Vagina (tissue), 2 donors: Measurements from ENCODE around the gene ANKRD1.

Experiments
- POLR2A ChIP-seq, 2 donors: fragments of 450-650 bp; IDR thresholded peaks; one replicate each; pipeline ENCODE4 v1.6.1; 2017; ENCODE audit warnings: antibody characterized with exemption in 2 of 2, mild to moderate bottlenecking in 2 of 2, moderate library complexity in 2 of 2
- TF ChIP-seq, protein P1 (sequence below), 3 experiments: fragments of 450-650 bp in 2 of 3; fragments of 200-600 bp in 1 of 3; sonication (generic) in 1 of 3; IDR thresholded peaks; one replicate each; pipeline ENCODE4 v1.5.1; 2017 to 2019; ENCODE audit warnings: antibody characterized with exemption in 3 of 3, mild to moderate bottlenecking in 2 of 3, moderate library complexity in 2 of 3

DNA sequence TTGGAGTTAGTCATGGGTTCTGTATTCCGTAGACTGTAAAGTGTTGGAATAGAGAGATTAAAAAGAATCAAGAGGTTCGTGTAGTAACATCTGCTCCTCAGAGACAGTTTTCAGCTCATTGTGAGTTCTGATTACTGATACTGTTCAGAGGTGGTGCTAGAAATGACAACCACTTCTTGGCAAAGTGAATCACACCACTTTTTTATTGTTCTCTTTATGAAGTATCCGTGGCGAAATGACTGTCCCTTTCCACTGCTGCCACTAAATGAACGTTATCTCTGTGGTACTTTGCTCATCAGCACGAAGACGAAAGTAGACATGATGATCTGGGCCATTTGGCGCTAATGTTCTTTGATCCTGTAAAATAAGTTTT, 48.3 kb downstream of the ANKRD1 start:
- no peak for TF ChIP-seq POLR2A (IDR thresholded peaks at IDR 0.05)
- TF ChIP-seq, protein P1, sequence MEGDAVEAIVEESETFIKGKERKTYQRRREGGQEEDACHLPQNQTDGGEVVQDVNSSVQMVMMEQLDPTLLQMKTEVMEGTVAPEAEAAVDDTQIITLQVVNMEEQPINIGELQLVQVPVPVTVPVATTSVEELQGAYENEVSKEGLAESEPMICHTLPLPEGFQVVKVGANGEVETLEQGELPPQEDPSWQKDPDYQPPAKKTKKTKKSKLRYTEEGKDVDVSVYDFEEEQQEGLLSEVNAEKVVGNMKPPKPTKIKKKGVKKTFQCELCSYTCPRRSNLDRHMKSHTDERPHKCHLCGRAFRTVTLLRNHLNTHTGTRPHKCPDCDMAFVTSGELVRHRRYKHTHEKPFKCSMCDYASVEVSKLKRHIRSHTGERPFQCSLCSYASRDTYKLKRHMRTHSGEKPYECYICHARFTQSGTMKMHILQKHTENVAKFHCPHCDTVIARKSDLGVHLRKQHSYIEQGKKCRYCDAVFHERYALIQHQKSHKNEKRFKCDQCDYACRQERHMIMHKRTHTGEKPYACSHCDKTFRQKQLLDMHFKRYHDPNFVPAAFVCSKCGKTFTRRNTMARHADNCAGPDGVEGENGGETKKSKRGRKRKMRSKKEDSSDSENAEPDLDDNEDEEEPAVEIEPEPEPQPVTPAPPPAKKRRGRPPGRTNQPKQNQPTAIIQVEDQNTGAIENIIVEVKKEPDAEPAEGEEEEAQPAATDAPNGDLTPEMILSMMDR (IDR thresholded peaks at IDR 0.05), result no peak
